H1 (cell line): Measurements from ENCODE around the gene TSKU. TPM values are rescaled to one million over a fixed set of nuclear protein-coding genes. Genes with fewer than 3 reads are reported as not detected.

Experiments used
- CTCF ChIA-PET: fragments of 300-600 bp; sonication (Branson Sonifier 250); formaldehyde crosslinking; loops from one replicate; lab custom pipeline; 2021; ENCODE audit not compliant: partially characterized antibody; lab: Charles Lee
- POLR2A ChIA-PET: fragments of 300-600 bp; sonication (Branson Sonifier 250); formaldehyde crosslinking; loops from one replicate; lab custom pipeline; 2021; ENCODE audit warnings: inconsistent platforms; ENCODE audit not compliant: partially characterized antibody; lab: Charles Lee
- DNase-seq, 2 experiments: peaks; one replicate each; pipeline versions ENCODE4 v3.0.0 to v3.0.0-alpha.2; 2010 to 2022; ENCODE audit warnings: low spot score in 2 of 2, low read depth in 1 of 2, mixed read lengths in 1 of 2
- FAIRE-seq: peaks from 2 replicates; lab custom pipeline; 2011; peaks lifted over from hg19 to GRCh38; lab: Jason Lieb, UNC
- H2AFZ ChIP-seq: 2 replicates; pipeline ENCODE4 v1.8.1; 2012; ENCODE audit warnings: low read length, inconsistent platforms
- H2AK5ac ChIP-seq: 2 replicates; pipeline ENCODE4 v1.6.1; 2013; ENCODE audit warnings: low read depth, low read length
- H2BK120ac ChIP-seq: replicated peaks from 2 replicates; pipeline ENCODE3; 2013; ENCODE audit warnings: low read depth, low read length, inconsistent platforms
- H2BK12ac ChIP-seq: 2 replicates; pipeline ENCODE4 v1.6.1; 2013; ENCODE audit warnings: low read depth, low read length
- H2BK15ac ChIP-seq: 2 replicates; pipeline ENCODE4 v1.6.1; 2013; ENCODE audit warnings: low read length
- H2BK20ac ChIP-seq: 2 replicates; pipeline ENCODE4 v1.6.1; 2013; ENCODE audit warnings: low read length
- H2BK5ac ChIP-seq: 2 replicates; pipeline ENCODE4 v1.6.1; 2013; ENCODE audit warnings: low read depth, low read length
- H3K14ac ChIP-seq: 2 replicates; pipeline ENCODE4 v1.6.1; 2013; ENCODE audit warnings: inconsistent platforms; ENCODE audit not compliant: insufficient read length
- H3K18ac ChIP-seq: 2 replicates; pipeline ENCODE4 v1.6.1; 2013; ENCODE audit warnings: low read length; ENCODE audit errors: extremely low read depth
- H3K23ac ChIP-seq: 2 replicates; pipeline ENCODE4 v1.6.1; 2013; ENCODE audit warnings: inconsistent platforms; ENCODE audit not compliant: insufficient read length
- H3K23me2 ChIP-seq: 2 replicates; pipeline ENCODE4 v1.6.1; 2013; ENCODE audit warnings: low read depth, low read length
- H3K27ac ChIP-seq: 2 replicates; pipeline ENCODE4 v1.6.1; 2011; ENCODE audit warnings: low read depth, low read length, inconsistent platforms
- H3K27me3 ChIP-seq, 4 experiments: replicated peaks in 1 of 4; 1 replicate in 1 of 4; 2 replicates in 3 of 4; pipeline versions ENCODE4 v1.6.1 to v1.8.1; 2011 to 2013; ENCODE audit warnings: low read length in 3 of 4, mild to moderate bottlenecking in 3 of 4, inconsistent platforms in 2 of 4, mixed read lengths in 2 of 4, moderate library complexity in 1 of 4; ENCODE audit not compliant: control insufficient read depth in 3 of 4, insufficient read depth in 3 of 4; ENCODE audit errors: extremely low read depth in 1 of 4
- H3K36me3 ChIP-seq, 4 experiments: 2 replicates each; pipeline versions ENCODE4 v1.6.1 to v1.8.1; 2011 to 2013; ENCODE audit warnings: mild to moderate bottlenecking in 4 of 4, low read length in 3 of 4, moderate library complexity in 2 of 4, control low read depth in 1 of 4, inconsistent platforms in 1 of 4; ENCODE audit not compliant: insufficient read depth in 4 of 4, control insufficient read depth in 2 of 4
- H3K4ac ChIP-seq: replicated peaks from 2 replicates; pipeline ENCODE3; 2013; ENCODE audit warnings: low read length, low read depth, mixed read lengths, inconsistent platforms; ENCODE audit not compliant: insufficient read length
- H3K4me1 ChIP-seq, 4 experiments: replicated peaks in 1 of 4; 1 replicate in 1 of 4; 2 replicates in 3 of 4; pipeline versions ENCODE4 v1.6.1 to v1.8.1; 2011 to 2013; ENCODE audit warnings: low read length in 3 of 4, inconsistent platforms in 2 of 4, mixed read lengths in 1 of 4; ENCODE audit not compliant: insufficient read depth in 4 of 4, control insufficient read depth in 3 of 4
- H3K4me2 ChIP-seq, 2 experiments: 2 replicates each; pipeline versions ENCODE4 v1.6.1 to v1.8.1; 2011 to 2013; ENCODE audit warnings: low read depth in 2 of 2, low read length in 2 of 2, control low read depth in 1 of 2, inconsistent platforms in 1 of 2, mild to moderate bottlenecking in 1 of 2; ENCODE audit not compliant: insufficient read depth in 1 of 2
- H3K4me3 ChIP-seq, 4 experiments: fragments of 200-600, 300-600 bp in 1 of 4; sonication (generic), shearing (Covaris generic), sonication (Bioruptor Twin) in 1 of 4; 2 replicates each; pipeline versions ENCODE4 v1.5.1 to v1.8.1; 2011 to 2016; ENCODE audit warnings: low read length in 4 of 4, low read depth in 3 of 4, control low read depth in 2 of 4, inconsistent platforms in 2 of 4, mild to moderate bottlenecking in 2 of 4, mixed read lengths in 1 of 4, moderate library complexity in 1 of 4; ENCODE audit not compliant: insufficient read depth in 2 of 4; ENCODE audit errors: extremely low read depth in 1 of 4
- H3K56ac ChIP-seq: replicated peaks from 2 replicates; pipeline ENCODE3; 2013; ENCODE audit warnings: low read depth, mild to moderate bottlenecking, mixed read lengths, low read length, inconsistent platforms; ENCODE audit not compliant: insufficient read length
- H3K79me1 ChIP-seq: 2 replicates; pipeline ENCODE4 v1.6.1; 2013; ENCODE audit warnings: low read depth, low read length, control low read depth
- H3K79me2 ChIP-seq, 2 experiments: 2 replicates each; pipeline versions ENCODE4 v1.6.1 to v1.8.1; 2012 to 2013; ENCODE audit warnings: low read length in 2 of 2, mild to moderate bottlenecking in 2 of 2, inconsistent platforms in 1 of 2; ENCODE audit not compliant: insufficient read depth in 2 of 2, control insufficient read depth in 1 of 2
- H3K9ac ChIP-seq, 4 experiments: replicated peaks in 1 of 4; 1 replicate in 1 of 4; 2 replicates in 3 of 4; pipeline versions ENCODE4 v1.6.1 to v1.8.1; 2011 to 2013; ENCODE audit warnings: low read depth in 3 of 4, low read length in 3 of 4, control low read depth in 2 of 4, mild to moderate bottlenecking in 2 of 4, moderate library complexity in 2 of 4, inconsistent platforms in 1 of 4; ENCODE audit errors: extremely low read depth in 1 of 4
- H3K9me3 ChIP-seq, 2 experiments: 2 replicates each; pipeline versions ENCODE4 v1.6.1 to v1.8.1; 2012 to 2013; ENCODE audit warnings: mild to moderate bottlenecking in 2 of 2, moderate library complexity in 2 of 2, control low read depth in 1 of 2, inconsistent platforms in 1 of 2, low read depth in 1 of 2, low read length in 1 of 2, mixed read lengths in 1 of 2; ENCODE audit not compliant: insufficient read depth in 2 of 2
- H4K20me1 ChIP-seq, 2 experiments: replicated peaks in 1 of 2; 2 replicates each; pipeline versions ENCODE3 to v1.8.1; 2011 to 2013; ENCODE audit warnings: inconsistent platforms in 2 of 2, low read length in 2 of 2, mild to moderate bottlenecking in 1 of 2; ENCODE audit not compliant: insufficient read depth in 2 of 2, control insufficient read depth in 1 of 2
- H4K5ac ChIP-seq: 2 replicates; pipeline ENCODE4 v1.6.1; 2013; ENCODE audit warnings: low read length, low read depth, mixed read lengths, inconsistent platforms; ENCODE audit not compliant: insufficient read length
- H4K8ac ChIP-seq: 2 replicates; pipeline ENCODE4 v1.8.0; 2013; ENCODE audit warnings: mild to moderate bottlenecking, moderate library complexity, low read length, inconsistent platforms; ENCODE audit not compliant: insufficient read depth; ENCODE audit errors: extremely low read depth
- H4K91ac ChIP-seq: replicated peaks from 2 replicates; pipeline ENCODE3; 2013; ENCODE audit warnings: low read length, mixed read lengths, inconsistent platforms; ENCODE audit not compliant: insufficient read length
- ASH2L ChIP-seq: fragments of 200-600, 300-600 bp; sonication (generic); IDR thresholded peaks from one replicate; pipeline ENCODE4 v1.7.1; 2017; ENCODE audit warnings: low read length
- BACH1 ChIP-seq: IDR thresholded peaks from 2 replicates; pipeline ENCODE4 v1.6.1; 2012; ENCODE audit warnings: low read length, improper control_type of control experiment
- CTBP2 ChIP-seq: IDR thresholded peaks from 2 replicates; pipeline ENCODE4 v1.7.0; 2011; ENCODE audit warnings: borderline replicate concordance, mild to moderate bottlenecking, moderate library complexity, mixed read lengths, low read length; ENCODE audit not compliant: insufficient read depth, insufficient read length
- KDM5A ChIP-seq: fragments of 200-600 bp; IDR thresholded peaks from 2 replicates; pipeline ENCODE4 v1.7.1; 2012; ENCODE audit warnings: mild to moderate bottlenecking, low read length, inconsistent platforms, mixed read lengths
- NRF1 ChIP-seq: IDR thresholded peaks from 2 replicates; pipeline ENCODE4 v1.6.1; 2011; ENCODE audit warnings: mild to moderate bottlenecking, low read depth, low read length, improper control_type of control experiment
- SIN3A ChIP-seq, 2 experiments: IDR thresholded peaks in 1 of 2; conservative IDR thresholded peaks in 1 of 2; 2 replicates each; pipeline ENCODE4 v1.6.1; 2011 to 2012; ENCODE audit warnings: low read length in 2 of 2, improper control_type of control experiment in 1 of 2, low read depth in 1 of 2, mild to moderate bottlenecking in 1 of 2
- SIRT6 ChIP-seq: IDR thresholded peaks from one replicate; pipeline ENCODE4 v1.7.1; 2012; ENCODE audit warnings: low read length, inconsistent platforms
- SP2 ChIP-seq: IDR thresholded peaks from 2 replicates; pipeline ENCODE4 v1.6.1; 2012; ENCODE audit warnings: mild to moderate bottlenecking, low read length, inconsistent platforms
- SP4 ChIP-seq: IDR thresholded peaks from 2 replicates; pipeline ENCODE4 v1.6.1; 2012; ENCODE audit warnings: low read length, inconsistent platforms
- SRF ChIP-seq: IDR thresholded peaks from 2 replicates; pipeline ENCODE4 v1.6.1; 2011; ENCODE audit warnings: mild to moderate bottlenecking, low read depth, low read length, moderate library complexity
- SUZ12 ChIP-seq: fragments of 200-600 bp; sonication (generic); IDR thresholded peaks from 2 replicates; pipeline ENCODE4 v1.6.1; 2012; ENCODE audit warnings: mild to moderate bottlenecking, inconsistent platforms, low read length, moderate library complexity, mixed read lengths
- TAF1 ChIP-seq: IDR thresholded peaks from 2 replicates; pipeline ENCODE4 v1.6.1; 2011; ENCODE audit warnings: mild to moderate bottlenecking, low read depth, low read length
- WGBS, 2 experiments: shearing (Covaris generic) in 1 of 2; methylation state at CpG; one replicate each; pipeline versions ENCODE4 v1.1.6 to v1.1.7; 2013 to 2015; ENCODE audit warnings: low lambda C conversion rate in 2 of 2, mixed read lengths in 2 of 2, inconsistent platforms in 1 of 2, low coverage in 1 of 2, missing lambda C conversion rate in 1 of 2; ENCODE audit not compliant: insufficient replicate concordance in 2 of 2, insufficient coverage in 1 of 2, insufficient read length in 1 of 2; ENCODE audit errors: extremely low coverage in 1 of 2, missing lambda C conversion rate in 1 of 2; 5-methylcytosine and 5-hydroxymethylcytosine counted together
- polyA plus RNA-seq, 7 experiments: library from polyadenylated mRNA; depleted of rRNA in 3 of 7; stranded (reverse) in 5 of 7; unstranded in 2 of 7; fragments of >200 nt in 5 of 7; fragments of 200-250 nt in 2 of 7; gene quantifications; 1 replicate in 5 of 7; 2 replicates in 1 of 7; 4 replicates in 1 of 7; pipeline versions ENCODE4 v1.2.1 to v1.2.3, GENCODE V29; 2011 to 2013; ENCODE audit warnings: missing spikeins in 2 of 7, mixed read lengths in 2 of 7
- total RNA-seq: library from RNA; stranded (reverse); fragmentation: NEBNext Ultra II Directional; extraction: Animal tissue kit (Norgen Biotek cat#: 25700); gene quantifications from 2 replicates; pipeline ENCODE4 v1.2.1, GENCODE V29; 2021

TSKU gene
- total and polyA plus RNA-seq, 2 of the 8 experiments (the other 6 are each of a cell fraction or from before 2014, with no cell fraction given) = 22.8 to 28.4 TPM

GRCh38 chr11:76777876-76778275 lies 5.3 kb upstream of the TSKU start:
- POLR2A ChIA-PET = no interaction called here
- Histone ChIP-seq H2BK12ac (no peak overlapping the region), H2BK120ac (no peak overlapping the region)
- no peak for TF ChIP-seq KDM5A
- TF ChIP-seq TAF1 = no peak
- TF ChIP-seq NRF1 = no peak
- TF ChIP-seq SUZ12 = no peak
- TF ChIP-seq SIN3A (conservative IDR thresholded peaks at IDR 0.05 in 1 of 2, IDR thresholded peaks at IDR 0.05 in 1 of 2; ENCODE audit: low read depth in 1 of 2, low read length in 2 of 2) = no peak
- TF ChIP-seq SP4 = no peak
- TF ChIP-seq CTBP2 = no peak
- TF ChIP-seq ASH2L = no peak
- TF ChIP-seq SRF = no peak
- TF ChIP-seq SIRT6 = no peak
- no peak for TF ChIP-seq SP2
- TF ChIP-seq BACH1 = no peak

More at GRCh38 chr11:76777876-76778275, 5.3 kb upstream of the TSKU start:
- 67% methylated on average over 2 of the region's 2 CpGs; no CpG with 5 or more reads in 1 of the 2 experiments for WGBS, 2 experiments
- Histone ChIP-seq H2BK20ac (no peak overlapping the region), H4K8ac (no peak overlapping the region), H3K23ac (no peak overlapping the region), H2BK15ac (no peak overlapping the region), H2BK5ac (no peak overlapping the region), H3K79me2 (peaks cover 0 to 2% of the 10 kb centered on the region in 2 experiments; a peak in 1 of 4 replicates), H3K27me3 (no peaks in the 10 kb centered on the region), H4K91ac (no peak overlapping the region), H2AFZ (no peak overlapping the region), H3K4me1 (peaks cover 2 to 12% (median 8%) of the 10 kb centered on the region in 4 experiments; a peak in 5 of 7 replicates), H4K20me1 (no peaks in the 10 kb centered on the region), H3K18ac (no peak overlapping the region), H3K27ac (no peak overlapping the region), H3K4me3 (no peak overlapping the region), H3K9ac (no peak overlapping the region), H3K23me2 (peaks cover 7% of the 10 kb centered on the region), H4K5ac (no peak overlapping the region), H3K36me3 (0 out of 8 replicates have a peak, but pooled peaks cover 0 to 4% (median 0%) of the 10 kb centered on the region in 4 experiments), H3K9me3 (peaks cover 11 to 20% of the 10 kb centered on the region in 2 experiments), H3K79me1 (no peaks in the 10 kb centered on the region), H3K4ac (no peak overlapping the region), H3K56ac (no peak overlapping the region), H3K4me2 (no peak overlapping the region), H2AK5ac (no peak overlapping the region), H3K14ac (no peak overlapping the region)
- CTCF ChIA-PET = interaction anchor here (1.0 to 1.3 kb wide), 2 partner anchors 21 to 80 kb away, joined by 3 to 4 read pairs; no protein-coding TSS in a partner anchor
- DNase-seq (no peak), FAIRE-seq (no peak)
